ENCODE data around the gene MEX3A. TPM values are rescaled to one million over a fixed set of nuclear protein-coding genes. Genes with fewer than 3 reads are reported as not detected.

MEX3A gene
- total RNA-seq, 1 experiment from 2014 or later = 79.1 TPM

DNA sequence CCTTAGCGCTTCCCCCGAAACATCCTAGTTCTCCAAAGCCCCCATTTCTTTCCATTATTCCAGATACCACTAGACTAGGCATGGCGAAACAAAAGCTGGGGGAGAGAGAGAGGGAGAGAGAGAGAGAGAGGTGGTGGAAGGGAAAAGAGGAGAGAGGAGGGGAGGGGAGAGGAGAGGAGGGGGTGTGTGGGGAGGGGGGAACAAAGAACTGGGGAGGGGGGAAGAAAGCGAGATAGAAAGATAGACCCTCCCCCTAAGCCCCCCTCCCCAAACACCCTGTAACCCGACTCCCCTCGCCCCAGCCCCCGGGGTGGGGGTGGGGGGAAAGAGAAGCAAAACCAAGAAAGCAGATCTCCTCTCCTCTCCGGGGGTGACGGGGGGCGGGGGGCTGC, 352 bp downstream of the MEX3A start:
- Mint-ChIP-seq H3K4me1 (peaks cover 68% of the 10 kb centered on the region), H3K9me3 (no peaks in the 10 kb centered on the region), H3K27ac (0 out of 2 replicates have a peak overlapping the region, but pooled peaks have one; percentile 31), H3K4me3 (peak overlapping the region; percentile 84), H3K36me3 (peaks cover 7% of the 10 kb centered on the region), H3K27me3 (ENCODE audit: low read depth) (no peaks in the 10 kb centered on the region)
- DNase-seq (ENCODE audit: low spot score) = no peak
- no peak for TF ChIP-seq NFE2L1 (CRISPR knock-in tag; IDR thresholded peaks at IDR 0.05)
- 0 out of 2 replicates have a peak, but pooled peaks have one; percentile 3 for TF ChIP-seq MYBL2 (CRISPR knock-in tag; IDR thresholded peaks at IDR 0.05)
- no peak for TF ChIP-seq E2F5 (CRISPR knock-in tag; IDR thresholded peaks at IDR 0.05)
- no peak for TF ChIP-seq NR3C1 (CRISPR knock-in tag; conservative IDR thresholded peaks at IDR 0.05; ENCODE audit: low read depth)
- TF ChIP-seq IRF2 (CRISPR knock-in tag; IDR thresholded peaks at IDR 0.05; ENCODE audit: borderline replicate concordance, low read depth) = no peak
- no peak for TF ChIP-seq FOXJ3 (CRISPR knock-in tag; IDR thresholded peaks at IDR 0.05; ENCODE audit: borderline replicate concordance)
- ChIA-PET POLR2A (interaction anchor here (0.9 to 3.0 kb wide), 13 partner anchors 9 to 141 kb away, joined by 3 to 24 read pairs (median 4); partner anchors contain the start of genes ARHGEF2, RAB25 and UBQLN4), CTCF (interaction anchor here (0.7 to 29.6 kb wide), 14 partner anchors 8 to 159 kb away, joined by 3 to 1176 read pairs (median 5); partner anchors contain the start of genes ARHGEF2, LAMTOR2, LMNA and PMF1)
- ATAC-seq = no peak

DNA sequence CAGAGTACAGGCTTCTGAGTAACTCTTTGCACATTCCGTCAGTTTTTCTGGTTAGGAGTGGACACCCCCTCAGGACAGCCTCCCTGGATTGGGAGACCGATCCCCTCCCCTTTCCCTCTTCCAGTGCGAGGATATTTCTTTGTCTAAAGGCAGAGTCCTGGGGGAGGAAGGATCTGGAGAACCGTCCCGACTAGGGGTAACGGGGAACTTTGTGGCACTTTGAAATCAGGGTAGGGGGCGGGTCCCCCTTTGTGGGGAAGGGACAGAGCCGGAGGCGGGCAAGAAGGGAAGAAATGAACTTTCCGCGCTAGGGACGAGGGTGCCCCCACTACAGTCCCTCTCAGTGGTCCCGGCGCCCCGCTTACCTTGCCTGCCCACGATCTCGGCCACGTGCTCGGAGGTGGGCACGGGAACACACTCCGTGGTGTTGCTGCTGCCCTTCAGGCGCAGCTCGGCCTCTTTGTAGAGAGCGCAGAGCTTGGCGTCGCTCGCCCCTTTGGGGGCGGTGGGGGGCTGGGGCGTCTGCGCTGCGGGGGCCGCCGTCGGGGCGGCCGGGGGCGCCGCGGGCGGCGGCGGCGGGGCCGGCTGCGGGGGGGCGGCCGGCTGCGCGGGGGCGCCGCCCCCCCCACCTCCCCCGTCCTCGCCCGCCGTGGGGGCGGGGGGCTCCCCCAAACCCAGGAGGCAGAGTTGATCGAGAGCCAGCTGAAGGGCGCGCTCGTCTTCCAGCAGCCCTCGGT, 917 bp downstream of the MEX3A start:
- CTCF ChIA-PET = interaction anchor here (0.8 to 29.6 kb wide), 6 partner anchors 20 to 92 kb away, joined by 3 to 1176 read pairs (median 6); partner anchors contain the start of genes LMNA, RAB25 and UBQLN4
- Mint-ChIP-seq H3K27ac (peak overlapping the region; percentile 75), H3K36me3 (peaks cover 8% of the 10 kb centered on the region), H3K9me3 (no peaks in the 10 kb centered on the region), H3K4me3 (peak overlapping the region; percentile 96), H3K4me1 (peaks cover 67% of the 10 kb centered on the region), H3K27me3 (ENCODE audit: low read depth) (no peaks in the 10 kb centered on the region)
- POLR2A ChIA-PET = interaction anchor here (0.9 to 3.0 kb wide), 5 partner anchors 8 to 97 kb away, joined by 3 to 24 read pairs (median 6); partner anchors contain the start of gene RAB25
- TF ChIP-seq KAT7 (CRISPR knock-in tag; IDR thresholded peaks at IDR 0.05; ENCODE audit: borderline replicate concordance) (0 out of 2 replicates have a peak, but pooled peaks have one; percentile 42), TEAD4 (CRISPR knock-in tag; IDR thresholded peaks at IDR 0.05) (no peak), PRRX2 (CRISPR knock-in tag; IDR thresholded peaks at IDR 0.05) (no peak), OVOL2 (CRISPR knock-in tag; IDR thresholded peaks at IDR 0.05; ENCODE audit: borderline replicate concordance) (no peak), RORB (CRISPR knock-in tag; IDR thresholded peaks at IDR 0.05) (no peak), ESRRA (CRISPR knock-in tag; IDR thresholded peaks at IDR 0.05; ENCODE audit: borderline replicate concordance) (no peak), IRF2 (CRISPR knock-in tag; IDR thresholded peaks at IDR 0.05; ENCODE audit: borderline replicate concordance, low read depth) (no peak), SOX15 (CRISPR knock-in tag; IDR thresholded peaks at IDR 0.05) (no peak)
- TF ChIP-seq, protein P1, sequence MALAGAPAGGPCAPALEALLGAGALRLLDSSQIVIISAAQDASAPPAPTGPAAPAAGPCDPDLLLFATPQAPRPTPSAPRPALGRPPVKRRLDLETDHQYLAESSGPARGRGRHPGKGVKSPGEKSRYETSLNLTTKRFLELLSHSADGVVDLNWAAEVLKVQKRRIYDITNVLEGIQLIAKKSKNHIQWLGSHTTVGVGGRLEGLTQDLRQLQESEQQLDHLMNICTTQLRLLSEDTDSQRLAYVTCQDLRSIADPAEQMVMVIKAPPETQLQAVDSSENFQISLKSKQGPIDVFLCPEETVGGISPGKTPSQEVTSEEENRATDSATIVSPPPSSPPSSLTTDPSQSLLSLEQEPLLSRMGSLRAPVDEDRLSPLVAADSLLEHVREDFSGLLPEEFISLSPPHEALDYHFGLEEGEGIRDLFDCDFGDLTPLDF (CRISPR knock-in tag; IDR thresholded peaks at IDR 0.05) = 0 out of 2 replicates have a peak, but pooled peaks have one; percentile 35
- TF ChIP-seq, protein P2, sequence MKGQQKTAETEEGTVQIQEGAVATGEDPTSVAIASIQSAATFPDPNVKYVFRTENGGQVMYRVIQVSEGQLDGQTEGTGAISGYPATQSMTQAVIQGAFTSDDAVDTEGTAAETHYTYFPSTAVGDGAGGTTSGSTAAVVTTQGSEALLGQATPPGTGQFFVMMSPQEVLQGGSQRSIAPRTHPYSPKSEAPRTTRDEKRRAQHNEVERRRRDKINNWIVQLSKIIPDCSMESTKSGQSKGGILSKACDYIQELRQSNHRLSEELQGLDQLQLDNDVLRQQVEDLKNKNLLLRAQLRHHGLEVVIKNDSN (CRISPR knock-in tag; IDR thresholded peaks at IDR 0.05) = 0 out of 2 replicates have a peak, but pooled peaks have one; percentile 12
- ATAC-seq = no peak
- no peak for DNase-seq (ENCODE audit: low spot score)

DNA sequence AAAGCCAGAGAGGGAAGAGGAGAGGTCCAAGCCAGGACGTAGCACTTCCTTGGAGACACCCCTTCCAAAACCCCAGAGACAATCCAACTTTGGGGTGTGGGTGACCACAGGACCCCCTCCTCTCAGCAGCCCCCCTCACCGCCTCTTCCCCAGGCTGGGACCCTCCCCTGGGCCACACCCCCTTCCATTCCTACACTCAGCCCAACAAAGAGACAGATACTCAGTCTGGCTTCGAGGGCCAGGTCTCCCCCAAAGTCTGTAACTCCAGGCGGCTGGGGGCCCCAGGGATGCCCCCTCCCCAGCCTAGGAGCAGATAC, 1.4 kb downstream of the MEX3A start:
- DNase-seq (ENCODE audit: low spot score) (no peak), ATAC-seq (0 out of 2 replicates have a peak, but pooled peaks have one; percentile 0)
- ChIA-PET POLR2A (interaction anchor here (0.9 to 2.4 kb wide), 2 partner anchors 8 to 20 kb away, joined by 4 to 12 read pairs; partner anchors contain the start of gene RAB25), CTCF (interaction anchor here (0.7 to 29.6 kb wide), 7 partner anchors 15 to 55 kb away, joined by 3 to 1176 read pairs (median 6); partner anchors contain the start of genes LMNA and UBQLN4)
- Mint-ChIP-seq H3K27me3 (ENCODE audit: low read depth) (no peaks in the 10 kb centered on the region), H3K9me3 (no peaks in the 10 kb centered on the region), H3K27ac (peak overlapping the region; percentile 75), H3K4me1 (peaks cover 67% of the 10 kb centered on the region), H3K4me3 (peak overlapping the region; percentile 96), H3K36me3 (peaks cover 8% of the 10 kb centered on the region)
- TF ChIP-seq ZNF138 (CRISPR knock-in tag; conservative IDR thresholded peaks at IDR 0.05) = no peak
- TF ChIP-seq, protein P3, sequence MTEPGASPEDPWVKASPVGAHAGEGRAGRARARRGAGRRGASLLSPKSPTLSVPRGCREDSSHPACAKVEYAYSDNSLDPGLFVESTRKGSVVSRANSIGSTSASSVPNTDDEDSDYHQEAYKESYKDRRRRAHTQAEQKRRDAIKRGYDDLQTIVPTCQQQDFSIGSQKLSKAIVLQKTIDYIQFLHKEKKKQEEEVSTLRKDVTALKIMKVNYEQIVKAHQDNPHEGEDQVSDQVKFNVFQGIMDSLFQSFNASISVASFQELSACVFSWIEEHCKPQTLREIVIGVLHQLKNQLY (CRISPR knock-in tag; IDR thresholded peaks at IDR 0.05) = no peak
- no peak for TF ChIP-seq TEAD4 (CRISPR knock-in tag; IDR thresholded peaks at IDR 0.05)
- no peak for TF ChIP-seq ERG (CRISPR knock-in tag; IDR thresholded peaks at IDR 0.05)
- TF ChIP-seq ATF6 (CRISPR knock-in tag; IDR thresholded peaks at IDR 0.05) = no peak

Data from WTC11 (cell line).